ENCODE results near the gene ABCB1.

- TF ChIP-seq CTCF (IDR thresholded peaks at IDR 0.05) (no peak), POLR2A (IDR thresholded peaks at IDR 0.05) (no peak)
These were observed 2.3 kb downstream of the ABCB1 start for GRCh38 chr7:87598234-87599009.
